H9 (cell line): ENCODE results near the gene VSIG2. TPM values are rescaled to one million over a fixed set of nuclear protein-coding genes. Genes with fewer than 3 reads are reported as not detected.

ENCODE experiments used
- DNase-seq: peaks from one replicate; pipeline ENCODE4 v3.0.0-alpha.2; 2017
- H2AFZ ChIP-seq: one replicate; pipeline ENCODE4 v1.6.1; 2013; ENCODE audit warnings: mild to moderate bottlenecking, low read length, control low read depth, moderate library complexity
- H2AK5ac ChIP-seq: 2 replicates; pipeline ENCODE4 v1.6.1; 2013; ENCODE audit warnings: low read length, control low read depth, mixed read lengths; ENCODE audit not compliant: insufficient read length
- H2BK120ac ChIP-seq: one replicate; pipeline ENCODE4 v1.6.1; 2013; ENCODE audit warnings: low read depth, mild to moderate bottlenecking, low read length, control low read depth, inconsistent platforms; ENCODE audit not compliant: poor library complexity, severe bottlenecking
- H2BK12ac ChIP-seq: 2 replicates; pipeline ENCODE4 v1.6.1; 2013; ENCODE audit warnings: low read length, control low read depth, mixed read lengths, low read depth; ENCODE audit not compliant: insufficient read length
- H2BK15ac ChIP-seq: 2 replicates; pipeline ENCODE4 v1.6.1; 2013; ENCODE audit warnings: low read depth, low read length, control low read depth
- H2BK20ac ChIP-seq: one replicate; pipeline ENCODE4 v1.6.1; 2013; ENCODE audit warnings: low read depth, mild to moderate bottlenecking, low read length, control low read depth, inconsistent platforms; ENCODE audit not compliant: poor library complexity, severe bottlenecking
- H2BK5ac ChIP-seq: 2 replicates; pipeline ENCODE4 v1.6.1; 2013; ENCODE audit warnings: low read length, control low read depth, mixed read lengths; ENCODE audit not compliant: insufficient read length
- H3K14ac ChIP-seq: 2 replicates; pipeline ENCODE4 v1.6.1; 2013; ENCODE audit warnings: low read length, control low read depth; ENCODE audit not compliant: insufficient read depth
- H3K18ac ChIP-seq: 2 replicates; pipeline ENCODE4 v1.6.1; 2013; ENCODE audit warnings: low read depth, mild to moderate bottlenecking, mixed read lengths, low read length, control low read depth; ENCODE audit not compliant: insufficient read length
- H3K23ac ChIP-seq: 2 replicates; pipeline ENCODE4 v1.6.1; 2013; ENCODE audit warnings: low read length, control low read depth, mixed read lengths, low read depth; ENCODE audit not compliant: insufficient read length
- H3K23me2 ChIP-seq: 2 replicates; pipeline ENCODE4 v1.6.1; 2013; ENCODE audit warnings: low read depth, mild to moderate bottlenecking, mixed read lengths, low read length, control low read depth; ENCODE audit not compliant: insufficient read length, poor library complexity, severe bottlenecking
- H3K27ac ChIP-seq: 2 replicates; pipeline ENCODE4 v1.5.1; 2013; ENCODE audit warnings: low read length, control low read depth, mixed read lengths, low read depth; ENCODE audit not compliant: insufficient read length
- H3K27me3 ChIP-seq: 2 replicates; pipeline ENCODE4 v1.6.1; 2013; ENCODE audit warnings: low read length, control low read depth, inconsistent platforms; ENCODE audit not compliant: insufficient read depth
- H3K4ac ChIP-seq: 2 replicates; pipeline ENCODE4 v1.6.1; 2013; ENCODE audit warnings: low read depth, mild to moderate bottlenecking, control low read depth, inconsistent platforms, low read length, moderate library complexity
- H3K4me1 ChIP-seq: 2 replicates; pipeline ENCODE4 v1.6.1; 2013; ENCODE audit warnings: low read length, control low read depth, inconsistent platforms; ENCODE audit not compliant: insufficient read depth
- H3K4me2 ChIP-seq: 2 replicates; pipeline ENCODE4 v1.6.1; 2013; ENCODE audit warnings: low read length, control low read depth, mixed read lengths; ENCODE audit not compliant: insufficient read length, insufficient read depth
- H3K56ac ChIP-seq: 2 replicates; pipeline ENCODE4 v1.6.1; 2013; ENCODE audit warnings: low read depth, mild to moderate bottlenecking, mixed read lengths, low read length, control low read depth; ENCODE audit not compliant: insufficient read length
- H3K79me1 ChIP-seq: 2 replicates; pipeline ENCODE4 v1.6.1; 2013; ENCODE audit warnings: low read depth, mild to moderate bottlenecking, moderate library complexity, low read length, control low read depth, inconsistent platforms; ENCODE audit not compliant: insufficient read depth, poor library complexity, severe bottlenecking
- H3K79me2 ChIP-seq: 2 replicates; pipeline ENCODE4 v1.6.1; 2013; ENCODE audit warnings: low read length, control low read depth, inconsistent platforms; ENCODE audit not compliant: insufficient read depth
- H3K9ac ChIP-seq: 2 replicates; pipeline ENCODE4 v1.6.1; 2013; ENCODE audit warnings: low read length, control low read depth, mixed read lengths; ENCODE audit not compliant: insufficient read length; ENCODE audit errors: extremely low read depth
- H3K9me3 ChIP-seq: one replicate; pipeline ENCODE4 v1.6.1; 2013; ENCODE audit warnings: low read depth, low read length, inconsistent platforms; ENCODE audit not compliant: control insufficient read depth
- H3T11ph ChIP-seq: one replicate; pipeline ENCODE4 v1.6.1; 2013; ENCODE audit warnings: mild to moderate bottlenecking, low read length, control low read depth, inconsistent platforms
- H4K20me1 ChIP-seq: one replicate; pipeline ENCODE4 v1.6.1; 2013; ENCODE audit not compliant: control insufficient read depth, insufficient read length, insufficient read depth
- H4K5ac ChIP-seq: 2 replicates; pipeline ENCODE4 v1.6.1; 2013; ENCODE audit warnings: low read depth, mild to moderate bottlenecking, mixed read lengths, low read length, control low read depth; ENCODE audit not compliant: insufficient read length
- H4K8ac ChIP-seq: replicated peaks from 2 replicates; pipeline ENCODE4 v1.6.1; 2013; ENCODE audit warnings: low read length, control low read depth, mixed read lengths, low read depth; ENCODE audit not compliant: insufficient read length
- H4K91ac ChIP-seq: 2 replicates; pipeline ENCODE4 v1.6.1; 2013; ENCODE audit warnings: low read depth, mild to moderate bottlenecking, moderate library complexity, mixed read lengths, low read length, control low read depth; ENCODE audit not compliant: insufficient read length
- H3K27ac Mint-ChIP-seq, 3 experiments: 2 replicates in 2 of 3; 3 replicates in 1 of 3; pipeline ENCODE4 v1.8.0; 2020 to 2021; ENCODE audit warnings: mixed read lengths in 3 of 3, mild to moderate bottlenecking in 1 of 3, moderate library complexity in 1 of 3
- H3K27me3 Mint-ChIP-seq: 2 replicates; pipeline ENCODE4 v1.8.0; 2021; ENCODE audit warnings: low read depth, mild to moderate bottlenecking, moderate library complexity, mixed read lengths
- H3K36me3 Mint-ChIP-seq, 3 experiments: 2 replicates in 2 of 3; 3 replicates in 1 of 3; pipeline ENCODE4 v1.8.0; 2020 to 2021; ENCODE audit warnings: low read depth in 3 of 3, mixed read lengths in 3 of 3; ENCODE audit not compliant: insufficient read depth in 1 of 3
- H3K4me1 Mint-ChIP-seq, 2 experiments: 2 replicates each; pipeline ENCODE4 v1.8.0; 2020; ENCODE audit warnings: mixed read lengths in 2 of 2
- H3K4me3 Mint-ChIP-seq, 2 experiments: 2 replicates in 1 of 2; 3 replicates in 1 of 2; pipeline ENCODE4 v1.8.0; 2020 to 2021; ENCODE audit warnings: mild to moderate bottlenecking in 2 of 2, mixed read lengths in 2 of 2, moderate library complexity in 1 of 2
- H3K9me3 Mint-ChIP-seq, 2 experiments: 2 replicates in 1 of 2; 3 replicates in 1 of 2; pipeline ENCODE4 v1.8.0; 2020; ENCODE audit warnings: mild to moderate bottlenecking in 2 of 2, mixed read lengths in 2 of 2, moderate library complexity in 1 of 2
- WGBS: extraction: QIAGEN DNeasy Blood & Tissue Kit; methylation state at CpG from one replicate; pipeline ENCODE4 v1.1.7; 2013; ENCODE audit warnings: missing lambda C conversion rate, low lambda C conversion rate, mixed read lengths; ENCODE audit not compliant: insufficient read length; ENCODE audit errors: extremely low coverage; 5-methylcytosine and 5-hydroxymethylcytosine counted together
- total RNA-seq: library from RNA; stranded (reverse); gene quantifications from 2 replicates; pipeline ENCODE4 v1.2.1, GENCODE V29; 2021
- TF ChIP-seq, protein P1 (sequence below): fragments of 200-600 bp; sonication (generic); conservative IDR thresholded peaks from 3 replicates; pipeline ENCODE4 v1.8.0; 2021; ENCODE audit warnings: antibody characterized with exemption, mild to moderate bottlenecking

The VSIG2 gene
- total RNA-seq, 1 experiment from 2014 or later = not detected

GRCh38 chr11:124699547-124699946, 52.5 kb downstream of the VSIG2 start:
- H3K9ac ChIP-seq = no peak overlapping the region
- no peaks in the 10 kb centered on the region for H3K23me2 ChIP-seq
- WGBS = no CpG with 5 or more reads among the region's 1 CpG
- no peak overlapping the region for H3K14ac ChIP-seq
- H3T11ph ChIP-seq = no peak overlapping the region
- no peak overlapping the region for H3K56ac ChIP-seq
- H3K79me2 ChIP-seq = no peaks in the 10 kb centered on the region
- no peak for DNase-seq
- H2AFZ ChIP-seq = no peak overlapping the region
- no peak overlapping the region for H4K8ac ChIP-seq
- no peak overlapping the region for H3K27ac ChIP-seq
- H3K79me1 ChIP-seq = no peaks in the 10 kb centered on the region
- peaks cover 5% of the 10 kb centered on the region for H3K4me1 ChIP-seq
- no peak overlapping the region for H4K91ac ChIP-seq
- peaks cover 9 to 11% of the 10 kb centered on the region in 2 experiments for H3K4me1 Mint-ChIP-seq
- H3K4ac ChIP-seq = no peak overlapping the region
- TF ChIP-seq, protein P1, sequence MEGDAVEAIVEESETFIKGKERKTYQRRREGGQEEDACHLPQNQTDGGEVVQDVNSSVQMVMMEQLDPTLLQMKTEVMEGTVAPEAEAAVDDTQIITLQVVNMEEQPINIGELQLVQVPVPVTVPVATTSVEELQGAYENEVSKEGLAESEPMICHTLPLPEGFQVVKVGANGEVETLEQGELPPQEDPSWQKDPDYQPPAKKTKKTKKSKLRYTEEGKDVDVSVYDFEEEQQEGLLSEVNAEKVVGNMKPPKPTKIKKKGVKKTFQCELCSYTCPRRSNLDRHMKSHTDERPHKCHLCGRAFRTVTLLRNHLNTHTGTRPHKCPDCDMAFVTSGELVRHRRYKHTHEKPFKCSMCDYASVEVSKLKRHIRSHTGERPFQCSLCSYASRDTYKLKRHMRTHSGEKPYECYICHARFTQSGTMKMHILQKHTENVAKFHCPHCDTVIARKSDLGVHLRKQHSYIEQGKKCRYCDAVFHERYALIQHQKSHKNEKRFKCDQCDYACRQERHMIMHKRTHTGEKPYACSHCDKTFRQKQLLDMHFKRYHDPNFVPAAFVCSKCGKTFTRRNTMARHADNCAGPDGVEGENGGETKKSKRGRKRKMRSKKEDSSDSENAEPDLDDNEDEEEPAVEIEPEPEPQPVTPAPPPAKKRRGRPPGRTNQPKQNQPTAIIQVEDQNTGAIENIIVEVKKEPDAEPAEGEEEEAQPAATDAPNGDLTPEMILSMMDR = no peak
- no peak overlapping the region for H2BK120ac ChIP-seq
- H2BK5ac ChIP-seq = no peak overlapping the region
- H3K27me3 Mint-ChIP-seq = no peaks in the 10 kb centered on the region
- H3K36me3 Mint-ChIP-seq = no peaks in the 10 kb centered on the region; a peak in 1 of 7 replicates
- H3K9me3 ChIP-seq = no peaks in the 10 kb centered on the region
- no peak overlapping the region for H3K18ac ChIP-seq
- H3K27me3 ChIP-seq = no peaks in the 10 kb centered on the region
- H3K4me2 ChIP-seq = no peak overlapping the region
- no peak overlapping the region for H4K5ac ChIP-seq
- H2BK20ac ChIP-seq = no peak overlapping the region
- H2BK15ac ChIP-seq = no peak overlapping the region
- H3K23ac ChIP-seq = no peak overlapping the region
- H4K20me1 ChIP-seq = no peaks in the 10 kb centered on the region
- H2AK5ac ChIP-seq = no peak overlapping the region
- no peak overlapping the region for H3K4me3 Mint-ChIP-seq
- H3K9me3 Mint-ChIP-seq = peaks cover 0 to 8% of the 10 kb centered on the region in 2 experiments; a peak in 3 of 5 replicates
- H3K27ac Mint-ChIP-seq = no peak overlapping the region
- H2BK12ac ChIP-seq = no peak overlapping the region

Other genes starting within 250 kb of the VSIG2 start
- not detected in 2 replicates for gene OR8B12, start 208.6 kb downstream of the VSIG2 start, total RNA-seq
- not detected in 2 replicates for gene OR8A1, start 182.3 kb downstream of the VSIG2 start, total RNA-seq
- gene PANX3, start 140.8 kb downstream of the VSIG2 start, total RNA-seq = not detected in 2 replicates
- gene TBRG1, start 129.4 kb downstream of the VSIG2 start, total RNA-seq = 23.9 and 25.8 TPM in 2 replicates
- gene SIAE, start 78.5 kb downstream of the VSIG2 start, total RNA-seq = 4.7 and 5.6 TPM in 2 replicates
- 6.9 and 7.2 TPM in 2 replicates for gene SPA17, start 78.4 kb downstream of the VSIG2 start, total RNA-seq
- gene NRGN, start 12.3 kb downstream of the VSIG2 start, total RNA-seq = 6.4 and 7.0 TPM in 2 replicates
- 0.33 and 0.92 TPM in 2 replicates for gene ESAM, start 10.0 kb upstream of the VSIG2 start, total RNA-seq
- gene MSANTD2, start 48.2 kb upstream of the VSIG2 start, total RNA-seq = 14.5 and 18.1 TPM in 2 replicates
- 11.8 and 12.6 TPM in 2 replicates for gene ROBO3, start 113.2 kb upstream of the VSIG2 start, total RNA-seq
- gene ROBO4, start 145.6 kb upstream of the VSIG2 start, total RNA-seq = not detected in 2 replicates
- gene HEPN1, start 167.0 kb upstream of the VSIG2 start, total RNA-seq = not detected in 2 replicates
- not detected in 2 replicates for gene HEPACAM, start 183.8 kb upstream of the VSIG2 start, total RNA-seq
- gene CCDC15, start 201.9 kb upstream of the VSIG2 start, total RNA-seq = 2.3 and 2.8 TPM in 2 replicates